ENCODE data around the gene NPPC. TPM values are rescaled to one million over a fixed set of nuclear protein-coding genes. Genes with fewer than 3 reads are reported as not detected.
"Not testable (repeated sequence)": the region's sequence is repeated elsewhere in the genome, so short reads cannot be mapped to it uniquely, and the experiment has no call there.

Gene NPPC
- total and polyA plus RNA-seq, 10 of the 15 experiments (the other 5 are each of a cell fraction or from before 2014, with no cell fraction given) = 0.15 TPM; not detected in 9

GRCh38 chr2:231947694-231948093, 21.5 kb upstream of the NPPC start:
- 35% methylated on average over 7 of the region's 7 CpGs for WGBS (ENCODE audit: insufficient coverage, insufficient replicate concordance, low lambda C conversion rate, missing lambda C conversion rate)
- ChIA-PET CTCF (no interaction called here), SMC1A (ENCODE audit: uncharacterized antibody, unreplicated experiment) (no interaction called here), POLR2A (no interaction called here), RAD21 (ENCODE audit: unreplicated experiment) (no interaction called here)
- TF ChIP-seq PRDM15 (CRISPR knock-in tag; IDR thresholded peaks at IDR 0.05) = no peak
- no peak for TF ChIP-seq BMI1 (IDR thresholded peaks at IDR 0.05; ENCODE audit: borderline replicate concordance)
- H3K79me2 ChIP-seq (ENCODE audit: control insufficient read depth, insufficient read depth, low read length) = no peaks in the 10 kb centered on the region
- H3K27ac ChIP-seq (ENCODE audit: control insufficient read depth, insufficient read depth) = no peak overlapping the region
- BruUV-seq (replicated peaks) = no TSS peak
- H3K4me3 ChIP-seq = no peak overlapping the region
- no peaks in the 10 kb centered on the region; the same call in 2 of the 3 replicates for H3K9me3 ChIP-seq (replicated peaks; ENCODE audit: control insufficient read depth, insufficient read depth, low read length)
- intact Hi-C loops (cut with micrococcal nuclease; ENCODE audit: unreplicated experiment) = no loop called here
- no peak for FAIRE-seq
- H2AFZ ChIP-seq (ENCODE audit: control insufficient read depth, low read depth, low read length) = no peak overlapping the region
- DNase-seq (ENCODE audit: low read depth, low spot score) = no peak
- no peaks in the 10 kb centered on the region for H3K36me3 ChIP-seq (ENCODE audit: control insufficient read depth in 2 of 2, insufficient read depth in 2 of 2, low read length in 1 of 2)
- H4K20me1 ChIP-seq (ENCODE audit: control insufficient read depth, insufficient read depth) = no peaks in the 10 kb centered on the region
- ATAC-seq = no peak
- H3K4me1 ChIP-seq (ENCODE audit: control insufficient read depth, insufficient read depth, low read length) = no peaks in the 10 kb centered on the region
- no peak overlapping the region for H3K9ac ChIP-seq (ENCODE audit: control insufficient read depth, insufficient read depth, low read length)
- H3K27me3 ChIP-seq (replicated peaks in 1 of 2; ENCODE audit: control insufficient read depth in 2 of 2, insufficient read depth in 2 of 2, low read length in 1 of 2) = 0 out of 4 replicates have a peak, but pooled peaks cover 0 to 2% of the 10 kb centered on the region in 2 experiments
- in situ Hi-C loops (cut with MboI) = no loop called here
- H3K4me2 ChIP-seq (ENCODE audit: control insufficient read depth, insufficient read depth) = no peak overlapping the region

- ATAC-seq; POLR2A ChIA-PET; RAD21 ChIA-PET (ENCODE audit: unreplicated experiment); in situ Hi-C loops (cut with MboI); H3K4me2 ChIP-seq (ENCODE audit: control insufficient read depth, insufficient read depth); H2AFZ ChIP-seq (ENCODE audit: control insufficient read depth, low read depth, low read length); DNase-seq (ENCODE audit: low read depth, low spot score); H3K4me3 ChIP-seq; H3K27me3 ChIP-seq (replicated peaks in 1 of 2; ENCODE audit: control insufficient read depth in 2 of 2, insufficient read depth in 2 of 2, low read length in 1 of 2); H3K4me1 ChIP-seq (ENCODE audit: control insufficient read depth, insufficient read depth, low read length); SMC1A ChIA-PET (ENCODE audit: uncharacterized antibody, unreplicated experiment); H3K27ac ChIP-seq (ENCODE audit: control insufficient read depth, insufficient read depth); intact Hi-C loops (cut with micrococcal nuclease; ENCODE audit: unreplicated experiment); H3K79me2 ChIP-seq (ENCODE audit: control insufficient read depth, insufficient read depth, low read length); FAIRE-seq; H3K36me3 ChIP-seq (ENCODE audit: control insufficient read depth in 2 of 2, insufficient read depth in 2 of 2, low read length in 1 of 2); H3K9me3 ChIP-seq (replicated peaks; ENCODE audit: control insufficient read depth, insufficient read depth, low read length); H4K20me1 ChIP-seq (ENCODE audit: control insufficient read depth, insufficient read depth); H3K9ac ChIP-seq (ENCODE audit: control insufficient read depth, insufficient read depth, low read length); BruUV-seq (replicated peaks): not testable (repeated sequence)
- CTCF ChIA-PET = interaction anchor here (0.6 kb wide), 1 partner anchor 79 kb away, joined by 3 read pairs; no protein-coding TSS in a partner anchor
- WGBS (ENCODE audit: insufficient coverage, insufficient replicate concordance, low lambda C conversion rate, missing lambda C conversion rate) = 53% methylated on average over 11 of the region's 11 CpGs
These were observed 20.9 kb upstream of the NPPC start for GRCh38 chr2:231947112-231947511.
